Measurements from ENCODE around the gene TSR3. TPM values are rescaled to one million over a fixed set of nuclear protein-coding genes. Genes with fewer than 3 reads are reported as not detected.
A peak's percentile ranks its signal among the peaks of the same experiment; 100 is the strongest.

The TSR3 gene
- total and polyA plus RNA-seq, 10 donors, result 31.1 to 73.1 (median 47.2) TPM

GRCh38 chr16:1318268-1318545, 33.5 kb downstream of the TSR3 start:
- H3K27ac ChIP-seq, result no peak overlapping the region
- H3K9me3 ChIP-seq, result no peaks in the 10 kb centered on the region
- H3K36me3 ChIP-seq, result peaks cover 3 to 100% (median 94%) of the 10 kb centered on the region in 6 donors
- H3K27me3 ChIP-seq (replicated peaks in 1 of 7), result no peaks in the 10 kb centered on the region
- intact Hi-C loops (cut with DNase I; ENCODE audit: low total_unique reads), result no loop called here
- no peak for DNase-seq
- H3K4me1 ChIP-seq, result peaks cover 0 to 42% (median 18%) of the 10 kb centered on the region in 6 donors
- H3K4me3 ChIP-seq, result no peak overlapping the region
- no peak for TF ChIP-seq CTCF (IDR thresholded peaks at IDR 0.05 in 8 of 11, conservative IDR thresholded peaks at IDR 0.05 in 3 of 11)
- TF ChIP-seq POLR2AphosphoS5 (IDR thresholded peaks at IDR 0.05), result no peak
- TF ChIP-seq POLR2A (IDR thresholded peaks at IDR 0.05), result no peak
- WGBS, 5 donors, result 76 to 83% (median 81%) methylated on average over 7 to 9 of the region's 9 CpGs

DNA sequence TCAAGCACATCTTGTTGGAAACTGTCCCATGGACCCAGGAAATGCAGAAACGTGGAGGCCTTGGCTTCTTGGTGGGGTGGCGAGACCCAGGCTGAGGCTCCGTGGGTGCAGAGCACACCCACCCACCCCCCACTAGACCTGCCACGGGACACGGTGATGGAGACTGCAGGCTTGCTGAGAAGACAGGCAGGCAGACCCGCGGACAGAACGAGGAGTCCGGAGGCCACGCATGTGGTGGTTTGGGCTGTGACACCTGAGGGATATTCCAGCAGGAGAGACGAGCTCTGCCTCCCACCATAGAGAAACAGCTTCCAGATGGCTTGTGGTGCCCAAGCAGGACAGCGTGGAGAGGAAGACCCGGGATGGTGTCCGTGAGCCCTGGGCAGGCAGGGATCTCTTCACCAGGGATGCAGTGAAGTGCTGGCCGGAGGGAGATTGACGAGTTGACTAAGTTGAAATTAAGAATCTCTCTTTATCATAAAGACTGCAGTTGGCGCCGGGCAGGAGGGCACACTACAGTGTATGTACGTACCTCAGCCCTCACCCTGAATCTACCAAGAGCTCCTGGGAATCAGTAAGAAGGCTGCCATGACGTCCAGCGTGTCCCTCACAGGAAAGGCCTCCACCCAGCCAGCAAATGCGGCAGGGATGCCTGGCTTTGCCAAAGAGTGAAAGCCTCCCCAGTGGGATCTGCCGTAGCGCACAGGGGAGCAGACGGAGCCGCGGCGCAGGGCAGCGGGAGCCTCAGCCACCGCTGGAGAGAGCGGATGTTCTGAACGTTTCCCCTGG, 34.0 kb downstream of the TSR3 start:
- Histone ChIP-seq H3K9me3 (no peaks in the 10 kb centered on the region), H3K4me1 (peaks cover 4 to 47% (median 23%) of the 10 kb centered on the region in 6 donors), H3K27ac (no peak overlapping the region), H3K27me3 (replicated peaks in 1 of 7) (no peaks in the 10 kb centered on the region), H3K36me3 (peaks cover 3 to 100% (median 91%) of the 10 kb centered on the region in 6 donors), H3K4me3 (no peak overlapping the region)
- intact Hi-C loops (cut with DNase I; ENCODE audit: low total_unique reads), result no loop called here
- TF ChIP-seq POLR2A (IDR thresholded peaks at IDR 0.05) (no peak), POLR2AphosphoS5 (IDR thresholded peaks at IDR 0.05) (peak; percentile 14 to 67 (median 24))
- no peak for DNase-seq
- WGBS, 5 donors, result 91 to 93% (median 92%) methylated on average over 24 to 32 of the region's 32 CpGs

DNA sequence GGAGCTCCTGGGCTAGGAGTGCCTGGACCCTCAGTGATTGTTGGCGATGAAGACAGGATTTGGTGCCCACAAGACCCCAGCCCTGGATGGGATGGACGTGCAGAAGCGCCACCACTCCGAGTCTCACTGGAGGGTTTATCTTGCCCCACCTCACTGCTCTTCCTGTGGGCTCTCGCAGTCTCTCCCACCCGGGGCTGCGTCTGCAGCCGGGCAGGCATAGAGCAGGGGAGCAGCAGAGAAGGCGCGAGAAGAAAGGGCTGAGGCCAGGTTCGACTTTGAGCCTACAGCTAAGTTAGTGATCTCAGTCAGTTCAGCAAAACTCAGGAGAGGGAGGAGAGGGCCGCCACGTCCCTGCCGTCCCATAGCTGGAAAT, 35.7 kb downstream of the TSR3 start:
- no peak for DNase-seq
- H3K36me3 ChIP-seq, result peaks cover 3 to 96% (median 84%) of the 10 kb centered on the region in 6 donors
- H3K27ac ChIP-seq, result no peak overlapping the region
- 83 to 95% (median 89%) methylated on average over 10 to 14 of the region's 14 CpGs for WGBS, 5 donors
- no peak overlapping the region for H3K4me3 ChIP-seq
- no peaks in the 10 kb centered on the region for H3K9me3 ChIP-seq
- peaks cover 20 to 63% (median 39%) of the 10 kb centered on the region in 6 donors for H3K4me1 ChIP-seq
- TF ChIP-seq POLR2AphosphoS5 (IDR thresholded peaks at IDR 0.05) (peak in 1 of 3 donors; percentile 48), POLR2A (IDR thresholded peaks at IDR 0.05) (no peak)
- no peaks in the 10 kb centered on the region for H3K27me3 ChIP-seq (replicated peaks in 1 of 7)
- intact Hi-C loops (cut with DNase I; ENCODE audit: low total_unique reads), result no loop called here

GRCh38 chr16:1315081-1316032, 36.3 kb downstream of the TSR3 start:
- Histone ChIP-seq H3K9me3 (no peaks in the 10 kb centered on the region), H3K27ac (no peak overlapping the region), H3K27me3 (replicated peaks in 1 of 7) (no peaks in the 10 kb centered on the region), H3K4me3 (no peak overlapping the region), H3K36me3 (peaks cover 3 to 89% (median 78%) of the 10 kb centered on the region in 6 donors), H3K4me1 (peaks cover 24 to 70% (median 46%) of the 10 kb centered on the region in 6 donors)
- TF ChIP-seq POLR2A (IDR thresholded peaks at IDR 0.05), result no peak
- TF ChIP-seq POLR2AphosphoS5 (IDR thresholded peaks at IDR 0.05), result no peak
- no peak for TF ChIP-seq CTCF (IDR thresholded peaks at IDR 0.05 in 8 of 11, conservative IDR thresholded peaks at IDR 0.05 in 3 of 11)
- intact Hi-C loops (cut with DNase I; ENCODE audit: low total_unique reads), result no loop called here
- 86 to 91% (median 87%) methylated on average over 23 to 46 of the region's 46 CpGs for WGBS, 5 donors
- no peak for DNase-seq

Data from spleen (tissue), 11 donors.